WTC11 (cell line): Measurements from ENCODE around the gene PIF1.

Experiments used
- FOXP1 ChIP-seq: sonication (generic); formaldehyde crosslinking; IDR thresholded peaks from 2 replicates; pipeline ENCODE4 v1.8.0; 2022; ENCODE audit warnings: missing genetic modification reagents, mild to moderate bottlenecking, moderate library complexity, borderline replicate concordance
- TF ChIP-seq, protein P1 (sequence below): sonication (generic); formaldehyde crosslinking; IDR thresholded peaks from 2 replicates; pipeline ENCODE4 v1.8.0; 2022; ENCODE audit warnings: mild to moderate bottlenecking, missing genetic modification reagents
- TF ChIP-seq, protein P2 (sequence below): fragments of 200-600 bp; IDR thresholded peaks from 2 replicates; pipeline ENCODE4 v1.8.0; 2022; ENCODE audit warnings: antibody characterized with exemption

DNA sequence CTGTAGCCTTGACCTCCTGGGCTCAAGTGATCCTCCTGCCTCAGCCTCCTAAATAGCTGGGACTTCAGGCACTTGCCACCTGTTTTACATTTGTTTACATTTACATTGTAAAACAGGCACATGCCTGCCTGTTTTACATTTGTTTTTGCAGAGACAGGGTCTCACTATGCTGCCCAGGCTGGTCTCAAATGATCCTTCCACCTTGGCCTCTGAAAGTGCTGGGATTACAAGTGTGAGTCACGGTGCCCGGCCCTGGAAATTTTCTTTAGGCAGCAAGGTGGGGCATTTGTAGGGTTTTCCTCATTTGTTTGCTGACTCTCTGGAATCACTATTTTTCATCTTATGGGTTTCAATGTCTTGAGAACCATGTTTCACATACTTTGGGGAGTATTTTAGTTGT is 25.0 kb downstream of the PIF1 start:
- TF ChIP-seq, protein P1, sequence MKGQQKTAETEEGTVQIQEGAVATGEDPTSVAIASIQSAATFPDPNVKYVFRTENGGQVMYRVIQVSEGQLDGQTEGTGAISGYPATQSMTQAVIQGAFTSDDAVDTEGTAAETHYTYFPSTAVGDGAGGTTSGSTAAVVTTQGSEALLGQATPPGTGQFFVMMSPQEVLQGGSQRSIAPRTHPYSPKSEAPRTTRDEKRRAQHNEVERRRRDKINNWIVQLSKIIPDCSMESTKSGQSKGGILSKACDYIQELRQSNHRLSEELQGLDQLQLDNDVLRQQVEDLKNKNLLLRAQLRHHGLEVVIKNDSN (CRISPR knock-in tag) = no peak
- no peak for TF ChIP-seq FOXP1 (CRISPR knock-in tag)
- TF ChIP-seq, protein P2, sequence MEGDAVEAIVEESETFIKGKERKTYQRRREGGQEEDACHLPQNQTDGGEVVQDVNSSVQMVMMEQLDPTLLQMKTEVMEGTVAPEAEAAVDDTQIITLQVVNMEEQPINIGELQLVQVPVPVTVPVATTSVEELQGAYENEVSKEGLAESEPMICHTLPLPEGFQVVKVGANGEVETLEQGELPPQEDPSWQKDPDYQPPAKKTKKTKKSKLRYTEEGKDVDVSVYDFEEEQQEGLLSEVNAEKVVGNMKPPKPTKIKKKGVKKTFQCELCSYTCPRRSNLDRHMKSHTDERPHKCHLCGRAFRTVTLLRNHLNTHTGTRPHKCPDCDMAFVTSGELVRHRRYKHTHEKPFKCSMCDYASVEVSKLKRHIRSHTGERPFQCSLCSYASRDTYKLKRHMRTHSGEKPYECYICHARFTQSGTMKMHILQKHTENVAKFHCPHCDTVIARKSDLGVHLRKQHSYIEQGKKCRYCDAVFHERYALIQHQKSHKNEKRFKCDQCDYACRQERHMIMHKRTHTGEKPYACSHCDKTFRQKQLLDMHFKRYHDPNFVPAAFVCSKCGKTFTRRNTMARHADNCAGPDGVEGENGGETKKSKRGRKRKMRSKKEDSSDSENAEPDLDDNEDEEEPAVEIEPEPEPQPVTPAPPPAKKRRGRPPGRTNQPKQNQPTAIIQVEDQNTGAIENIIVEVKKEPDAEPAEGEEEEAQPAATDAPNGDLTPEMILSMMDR = no peak
